ENCODE results near the gene CXCR2. TPM values are rescaled to one million over a fixed set of nuclear protein-coding genes. Genes with fewer than 3 reads are reported as not detected.

CXCR2 gene
- total and polyA plus RNA-seq, 7 donors: 0.03 to 1.3 (median 0.63) TPM; not detected in 1

- H3K27me3 ChIP-seq (ENCODE audit: insufficient read depth in 3 of 3, low read length in 2 of 3): peaks cover 0 to 3% (median 0%) of the 10 kb centered on the region in 3 donors
- H3K4me1 ChIP-seq: no peaks in the 10 kb centered on the region
- DNase-seq: no peak
- intact Hi-C loops (cut with DNase I): no loop called here
- H3K36me3 ChIP-seq (ENCODE audit: insufficient read depth in 1 of 2, low read depth in 1 of 2): no peaks in the 10 kb centered on the region
- H3K4me3 ChIP-seq: no peak overlapping the region
- TF ChIP-seq CTCF (IDR thresholded peaks at IDR 0.05): no peak
- ATAC-seq: no peak
- WGBS, 3 donors: 80 to 86% (median 83%) methylated on average over 6 of the region's 6 CpGs
- H3K27ac ChIP-seq: no peak overlapping the region
- no peaks in the 10 kb centered on the region for H3K9me3 ChIP-seq
These were observed 3.8 kb downstream of the CXCR2 start for GRCh38 chr2:218129458-218130135.

GRCh38 chr2:218130377-218130776, 4.5 kb downstream of the CXCR2 start:
- WGBS, 3 donors: 96 to 100% (median 98%) methylated on average over 2 of the region's 2 CpGs
- Histone ChIP-seq H3K4me3 (no peak overlapping the region), H3K4me1 (no peaks in the 10 kb centered on the region), H3K27ac (no peak overlapping the region), H3K27me3 (ENCODE audit: insufficient read depth in 3 of 3, low read length in 2 of 3) (peaks cover 0 to 3% (median 0%) of the 10 kb centered on the region in 3 donors), H3K36me3 (ENCODE audit: insufficient read depth in 1 of 2, low read depth in 1 of 2) (no peaks in the 10 kb centered on the region), H3K9me3 (no peaks in the 10 kb centered on the region)
- ATAC-seq: no peak
- intact Hi-C loops (cut with DNase I): no loop called here
- no peak for DNase-seq
- TF ChIP-seq CTCF (IDR thresholded peaks at IDR 0.05): no peak

GRCh38 chr2:218130822-218131221, 5.0 kb downstream of the CXCR2 start:
- intact Hi-C loops (cut with DNase I): no loop called here
- H3K4me1 ChIP-seq: no peaks in the 10 kb centered on the region
- no peaks in the 10 kb centered on the region for H3K36me3 ChIP-seq (ENCODE audit: insufficient read depth in 1 of 2, low read depth in 1 of 2)
- H3K9me3 ChIP-seq: no peaks in the 10 kb centered on the region
- DNase-seq: no peak
- H3K27ac ChIP-seq: no peak overlapping the region
- ATAC-seq: no peak
- TF ChIP-seq CTCF (IDR thresholded peaks at IDR 0.05): no peak
- H3K4me3 ChIP-seq: no peak overlapping the region
- peaks cover 0 to 3% (median 0%) of the 10 kb centered on the region in 3 donors for H3K27me3 ChIP-seq (ENCODE audit: insufficient read depth in 3 of 3, low read length in 2 of 3)

- H3K27me3 ChIP-seq (ENCODE audit: insufficient read depth in 3 of 3, low read length in 2 of 3): peaks cover 0 to 17% (median 4%) of the 10 kb centered on the region in 3 donors
- 57 to 73% (median 61%) methylated on average over 3 of the region's 3 CpGs for WGBS, 3 donors
- no peak for DNase-seq
These were observed 11.7 kb downstream of the CXCR2 start for GRCh38 chr2:218137514-218137913.

More at GRCh38 chr2:218137514-218137913, 11.7 kb downstream of the CXCR2 start:
- intact Hi-C loops (cut with DNase I): no loop called here
- H3K9me3 ChIP-seq: no peaks in the 10 kb centered on the region
- ATAC-seq: no peak
- no peak overlapping the region for H3K4me3 ChIP-seq
- H3K4me1 ChIP-seq: no peaks in the 10 kb centered on the region
- no peak overlapping the region for H3K27ac ChIP-seq
- no peak for TF ChIP-seq CTCF (IDR thresholded peaks at IDR 0.05)
- H3K36me3 ChIP-seq (ENCODE audit: insufficient read depth in 1 of 2, low read depth in 1 of 2): no peaks in the 10 kb centered on the region

Measured in psoas muscle (tissue), 8 donors.